GM15510 (cell line): ENCODE measurements around the gene GPR37L1.

Source experiments
- POLR2A ChIP-seq: IDR thresholded peaks from 3 replicates; pipeline ENCODE4 v1.6.1; 2011; ENCODE audit warnings: borderline replicate concordance; ENCODE audit not compliant: insufficient read length; ENCODE audit errors: extremely low read depth

Gene GPR37L1, protein sequence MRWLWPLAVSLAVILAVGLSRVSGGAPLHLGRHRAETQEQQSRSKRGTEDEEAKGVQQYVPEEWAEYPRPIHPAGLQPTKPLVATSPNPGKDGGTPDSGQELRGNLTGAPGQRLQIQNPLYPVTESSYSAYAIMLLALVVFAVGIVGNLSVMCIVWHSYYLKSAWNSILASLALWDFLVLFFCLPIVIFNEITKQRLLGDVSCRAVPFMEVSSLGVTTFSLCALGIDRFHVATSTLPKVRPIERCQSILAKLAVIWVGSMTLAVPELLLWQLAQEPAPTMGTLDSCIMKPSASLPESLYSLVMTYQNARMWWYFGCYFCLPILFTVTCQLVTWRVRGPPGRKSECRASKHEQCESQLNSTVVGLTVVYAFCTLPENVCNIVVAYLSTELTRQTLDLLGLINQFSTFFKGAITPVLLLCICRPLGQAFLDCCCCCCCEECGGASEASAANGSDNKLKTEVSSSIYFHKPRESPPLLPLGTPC

DNA sequence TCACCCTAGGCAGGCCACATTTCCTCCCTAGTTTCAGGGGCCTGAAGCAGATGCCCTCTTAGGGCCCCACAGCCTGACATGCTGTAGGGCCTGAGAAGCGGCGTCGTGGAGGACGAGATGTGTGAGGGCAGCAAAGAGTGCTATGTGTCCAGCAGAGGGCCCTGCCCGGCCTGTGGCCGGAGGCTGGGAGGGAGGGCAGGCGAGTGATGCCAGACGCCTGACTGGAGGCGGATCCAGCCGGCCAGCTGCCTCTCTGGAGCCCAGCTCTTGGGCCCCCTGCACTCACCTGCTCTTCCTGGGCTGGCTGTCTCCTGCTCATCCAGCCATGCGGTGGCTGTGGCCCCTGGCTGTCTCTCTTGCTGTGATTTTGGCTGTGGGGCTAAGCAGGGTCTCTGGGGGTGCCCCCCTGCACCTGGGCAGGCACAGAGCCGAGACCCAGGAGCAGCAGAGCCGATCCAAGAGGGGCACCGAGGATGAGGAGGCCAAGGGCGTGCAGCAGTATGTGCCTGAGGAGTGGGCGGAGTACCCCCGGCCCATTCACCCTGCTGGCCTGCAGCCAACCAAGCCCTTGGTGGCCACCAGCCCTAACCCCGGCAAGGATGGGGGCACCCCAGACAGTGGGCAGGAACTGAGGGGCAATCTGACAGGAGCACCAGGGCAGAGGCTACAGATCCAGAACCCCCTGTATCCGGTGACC lies at the start of gene GPR37L1:
Gene GPR37L1, plus strand, starts transcription at position 279 of the 697 bp plus-strand sequence. Its CDS starts 47 bp downstream, at position 326.
- no peak for TF ChIP-seq POLR2A

DNA sequence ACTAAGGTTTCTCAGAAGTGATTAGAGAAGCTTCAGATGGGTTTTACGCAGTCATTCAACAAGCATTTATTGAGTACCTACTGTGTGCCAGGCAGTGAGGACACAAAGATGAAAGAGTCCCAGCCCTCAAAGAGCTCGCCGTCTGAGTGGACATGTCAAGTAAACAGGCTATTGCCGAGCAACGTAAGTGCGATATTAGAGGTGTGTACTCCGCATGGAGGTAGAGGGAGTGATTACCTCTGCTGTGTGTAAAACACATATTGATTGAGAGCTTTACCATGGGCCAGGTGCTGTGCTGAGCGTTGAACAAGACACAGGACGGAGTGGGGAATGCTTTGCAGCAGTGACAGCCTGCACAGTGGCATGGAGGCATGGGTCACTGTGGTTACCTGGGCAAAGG lies 49.5 kb upstream of the GPR37L1 start:
- no peak for TF ChIP-seq POLR2A

DNA sequence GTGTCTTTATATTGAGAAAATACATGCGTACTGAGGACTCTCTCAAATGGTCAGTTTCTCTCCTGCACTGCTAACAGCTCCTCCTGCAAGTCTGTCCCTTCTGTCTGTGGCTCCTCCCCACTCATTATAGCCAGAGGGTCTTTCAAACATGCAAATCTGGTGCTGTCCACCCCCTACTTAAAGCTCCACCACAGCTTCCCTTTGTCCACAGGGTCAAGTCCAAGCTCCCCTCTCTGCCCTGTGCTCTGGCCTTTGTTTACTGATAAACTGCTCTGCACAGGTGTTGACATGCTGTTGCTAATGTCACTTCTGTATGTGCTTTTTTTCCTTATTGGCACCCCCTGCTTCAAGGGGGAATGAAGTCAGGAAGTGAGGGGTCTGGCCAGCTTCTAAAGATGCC lies 47.7 kb upstream of the GPR37L1 start:
- no peak for TF ChIP-seq POLR2A

DNA sequence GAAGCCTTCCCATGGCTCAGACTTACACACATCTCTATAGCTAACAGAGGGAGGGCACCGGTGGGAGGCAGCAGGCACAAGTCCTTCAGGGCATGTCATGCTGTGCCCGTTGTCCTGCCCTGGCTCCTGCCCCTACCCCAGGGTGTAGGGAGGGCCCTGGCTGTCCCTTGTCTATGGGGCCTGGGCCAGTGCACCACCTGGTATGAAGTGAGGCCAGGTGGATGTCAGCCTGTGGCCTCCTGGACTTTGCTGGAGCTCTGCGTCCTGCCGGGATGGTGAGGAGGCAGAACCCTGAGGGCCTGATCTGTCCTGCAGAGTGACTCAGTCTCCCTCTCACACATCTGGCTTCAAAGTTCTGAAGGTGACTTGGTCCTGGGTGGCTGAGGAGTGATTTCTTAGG lies 47.3 kb upstream of the GPR37L1 start:
- no peak for TF ChIP-seq POLR2A

DNA sequence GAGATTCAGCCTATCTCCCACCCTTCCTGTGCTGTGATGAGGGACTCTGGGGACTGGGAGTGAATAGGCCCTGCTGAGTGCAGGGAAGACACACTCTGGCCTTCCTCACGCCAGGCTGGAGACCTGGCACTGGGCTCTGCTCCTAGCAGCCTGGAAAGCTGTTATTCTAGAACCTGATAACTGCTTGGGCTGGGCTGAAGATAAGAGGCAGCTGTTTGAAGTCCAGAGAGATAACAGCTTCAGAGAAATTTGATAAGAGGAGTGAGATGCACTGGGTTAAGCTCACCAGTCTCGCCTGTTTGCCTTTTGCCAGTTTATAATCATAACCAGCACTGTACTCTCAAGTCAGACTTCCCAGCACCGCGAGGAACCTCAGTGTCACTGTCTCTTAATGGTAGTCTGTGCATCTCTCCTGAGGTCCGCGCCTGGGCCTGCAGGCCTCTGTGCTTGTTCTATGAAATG lies 46.6 kb upstream of the GPR37L1 start:
- TF ChIP-seq POLR2A = no peak

DNA sequence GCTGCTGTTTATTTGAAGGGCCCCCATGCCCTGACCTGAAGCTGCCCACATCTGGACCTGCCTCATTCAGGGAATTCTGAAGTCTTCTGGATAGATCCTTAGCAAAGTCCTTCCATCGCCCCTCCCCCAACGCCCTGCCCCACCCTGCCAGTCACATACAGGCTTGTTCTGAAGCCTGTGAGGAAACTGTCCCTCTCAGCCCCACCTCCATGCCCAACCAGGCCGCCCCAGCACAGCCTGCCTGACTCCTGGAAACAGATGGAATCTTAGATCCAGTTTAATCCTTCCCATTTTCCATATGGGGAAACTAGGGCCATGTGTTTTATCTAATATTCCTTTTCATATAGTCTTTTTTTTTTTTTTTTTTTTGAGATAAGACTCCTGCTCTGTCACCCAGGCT lies 44.5 kb upstream of the GPR37L1 start:
- TF ChIP-seq POLR2A = no peak

DNA sequence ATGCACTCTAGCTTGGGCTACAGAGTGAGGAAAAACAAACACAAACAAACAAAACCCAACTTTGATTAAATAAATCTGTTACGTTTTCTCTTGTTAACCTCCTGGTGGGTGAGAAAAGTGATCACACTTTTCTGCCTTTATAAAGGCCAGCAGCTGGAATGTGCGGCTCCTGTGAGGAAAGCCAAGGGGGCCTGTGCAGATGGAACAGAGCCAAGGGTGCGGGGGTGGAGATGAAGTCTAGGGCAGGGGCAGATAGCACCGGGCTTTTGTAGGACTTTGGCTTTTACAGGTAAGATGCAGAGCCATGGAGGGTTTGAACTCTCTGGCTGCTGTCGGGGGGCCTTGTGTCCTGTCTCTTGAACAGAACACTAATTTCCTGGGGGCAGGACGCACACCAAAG lies 40.7 kb upstream of the GPR37L1 start:
- TF ChIP-seq POLR2A = no peak

DNA sequence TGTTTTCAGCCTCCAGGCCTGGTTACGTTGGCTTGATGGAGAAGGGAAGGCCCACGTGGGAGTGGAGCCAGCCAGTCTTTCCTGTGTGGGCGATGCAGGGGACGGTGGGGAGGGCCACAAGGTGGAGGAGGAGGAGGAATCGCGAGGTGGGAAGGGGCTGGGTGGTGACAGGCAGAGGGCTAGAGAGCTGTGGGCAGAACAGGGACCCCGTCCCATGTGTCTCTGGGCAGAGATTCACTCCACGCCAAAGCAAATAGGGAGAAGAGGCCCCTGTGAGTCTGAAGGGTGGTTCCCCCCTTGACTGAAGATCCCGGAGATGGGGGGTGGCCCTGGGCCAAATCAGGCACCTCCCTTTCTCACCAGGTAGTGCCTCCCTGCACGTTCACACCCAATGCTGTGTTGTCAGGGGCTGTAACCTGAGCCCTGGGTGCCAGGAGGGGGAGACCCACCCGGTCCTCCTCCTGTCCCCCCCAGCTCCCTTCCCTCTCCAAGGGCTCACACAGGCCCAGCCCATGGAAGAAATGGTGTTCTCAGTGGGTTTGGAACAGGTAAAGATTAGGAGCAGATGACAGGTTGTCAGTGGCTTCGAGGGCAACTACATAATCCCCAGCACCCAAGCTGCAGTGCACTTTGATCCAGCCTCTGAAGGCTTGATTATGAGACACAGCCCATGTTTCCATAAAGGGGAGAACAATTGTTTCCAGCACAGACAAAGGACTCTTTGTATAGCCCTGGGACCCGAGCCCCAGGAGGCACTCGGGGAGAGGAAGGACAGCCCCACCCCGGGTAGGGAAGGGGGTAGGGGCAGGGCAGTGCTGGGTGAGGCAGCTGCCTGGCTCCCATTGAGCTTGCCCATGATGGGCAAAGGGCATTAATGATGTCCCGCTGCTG lies 37.7 kb upstream of the GPR37L1 start:
- no peak for TF ChIP-seq POLR2A

DNA sequence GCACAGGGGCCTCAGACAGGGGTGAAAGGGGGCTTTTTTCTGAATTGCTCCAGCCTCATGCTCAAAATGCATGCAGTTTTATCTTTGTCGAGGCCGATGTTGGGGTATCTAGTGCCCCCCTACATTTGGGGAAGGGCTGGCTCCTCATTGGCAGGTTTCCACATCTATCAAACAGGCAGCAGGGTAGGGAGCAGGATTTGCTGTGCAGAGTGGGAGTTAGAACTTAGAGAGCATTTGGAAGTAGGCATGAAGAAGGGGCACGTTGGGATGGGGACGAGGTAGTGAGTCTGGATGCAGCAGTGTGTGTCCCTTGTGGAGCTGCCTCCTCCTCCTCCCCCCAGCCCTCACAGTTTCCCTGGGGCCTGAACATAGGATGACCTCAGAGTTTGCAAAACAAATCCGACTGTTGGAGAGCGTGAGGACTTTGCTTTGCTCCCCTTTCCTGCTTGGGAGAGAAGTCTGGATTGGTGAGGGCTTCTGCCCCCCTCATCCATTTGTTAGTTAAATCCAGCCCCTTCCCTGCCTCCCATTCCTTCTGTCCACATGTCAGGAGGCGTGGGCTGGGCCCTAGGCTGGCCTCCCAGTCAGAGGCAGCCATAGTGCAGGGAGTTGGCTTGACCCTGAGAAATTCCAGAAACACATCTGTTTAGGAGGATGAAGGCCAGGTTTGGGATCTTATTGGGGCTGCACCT lies 36.9 kb upstream of the GPR37L1 start:
- no peak for TF ChIP-seq POLR2A

DNA sequence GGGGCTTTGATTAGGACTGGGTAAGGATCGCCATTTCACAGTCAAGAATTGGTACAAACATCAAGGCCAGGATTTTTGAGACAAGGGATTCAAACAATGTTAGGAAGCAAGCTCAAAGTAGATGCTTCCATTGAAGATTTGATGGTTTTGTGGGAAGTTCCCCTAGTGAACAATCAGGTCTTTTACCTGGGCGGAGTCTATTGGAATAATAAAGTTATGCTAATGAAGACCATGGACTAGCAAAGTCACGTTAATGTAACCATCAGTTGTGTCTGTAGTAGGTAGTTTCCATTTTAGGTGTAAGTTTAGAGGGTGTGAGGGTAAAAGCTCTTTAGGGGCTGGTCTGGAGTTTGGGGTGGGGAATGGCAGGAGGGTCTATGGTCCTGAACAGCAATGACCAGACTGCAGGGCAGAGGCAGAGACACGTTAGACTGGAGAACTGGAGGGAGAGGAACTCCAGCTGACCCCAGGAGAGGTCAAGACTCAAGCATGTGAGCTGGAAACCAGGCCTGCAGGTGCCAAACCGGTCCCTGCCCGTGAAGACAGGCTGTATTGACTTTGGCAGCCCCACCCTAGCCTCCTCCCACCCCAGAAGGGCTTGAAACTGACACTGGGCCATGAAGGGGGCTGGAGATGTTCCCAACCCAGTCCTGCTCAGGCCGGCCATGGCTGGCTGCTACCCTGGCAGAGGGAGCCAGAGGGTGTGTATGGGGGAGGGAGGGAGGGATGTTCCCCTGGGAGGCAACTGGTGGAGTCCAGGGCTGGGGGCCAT lies 36.0 kb upstream of the GPR37L1 start:
- TF ChIP-seq POLR2A = no peak

DNA sequence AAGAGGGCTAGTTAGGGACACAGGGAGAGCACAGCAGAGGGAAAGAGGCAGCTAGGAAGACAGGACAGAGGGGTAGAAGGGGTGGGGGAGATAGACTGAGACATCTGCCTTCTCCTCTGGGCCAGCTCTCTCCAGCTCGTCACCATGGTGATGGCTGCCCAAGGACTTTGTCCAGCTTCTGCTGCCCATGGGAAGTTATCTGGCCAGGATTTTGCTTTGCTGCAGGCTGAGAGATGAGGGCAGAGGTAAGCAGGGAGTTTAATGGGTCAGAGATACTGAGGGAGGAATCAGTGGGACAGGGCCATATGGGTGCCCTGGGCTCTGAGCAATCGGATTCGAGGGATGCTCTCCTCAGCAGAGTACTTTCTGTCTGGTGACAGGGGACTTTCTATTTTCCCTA lies 34.5 kb upstream of the GPR37L1 start:
- TF ChIP-seq POLR2A = no peak

DNA sequence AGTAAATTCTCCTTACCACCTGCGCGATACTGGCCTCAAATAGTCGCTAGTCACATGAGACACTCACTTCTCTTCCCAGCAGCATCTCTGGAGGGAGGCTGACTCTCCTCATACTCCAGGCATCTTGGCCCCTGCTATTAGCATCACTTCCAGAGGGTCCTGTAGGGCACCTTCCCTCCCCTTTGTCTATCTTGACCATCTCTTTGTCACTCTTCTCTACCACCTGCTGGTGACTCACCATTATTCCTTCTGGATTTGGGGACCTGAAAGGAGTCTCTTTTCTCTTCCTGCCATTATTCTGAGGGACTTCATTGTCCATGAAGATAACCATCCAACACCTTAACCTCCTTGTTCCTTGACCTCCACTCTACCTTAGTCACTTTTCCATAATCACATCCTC lies 31.7 kb upstream of the GPR37L1 start:
- TF ChIP-seq POLR2A = no peak

DNA sequence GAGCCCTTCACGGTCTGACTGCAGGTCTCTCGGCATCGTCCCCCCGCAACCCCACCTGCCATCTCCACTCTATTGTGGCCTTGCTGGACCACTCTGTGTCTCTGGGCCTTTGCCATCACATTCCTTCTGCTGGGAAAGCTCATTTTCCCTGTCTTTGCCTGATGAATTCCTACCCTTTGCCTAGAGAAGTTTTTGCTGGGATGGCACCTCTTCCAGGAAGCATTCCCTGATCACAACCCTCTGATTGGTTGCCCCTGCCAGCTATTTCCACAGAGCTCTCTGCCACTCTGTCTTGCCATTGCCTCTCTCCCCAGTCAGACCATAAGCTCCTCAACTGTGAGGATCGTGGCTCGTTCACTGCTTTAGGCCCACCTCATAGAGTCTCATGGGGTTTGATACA lies 28.9 kb upstream of the GPR37L1 start:
- no peak for TF ChIP-seq POLR2A
